ENCODE results near the gene PM20D2. TPM values are rescaled to one million over a fixed set of nuclear protein-coding genes. Genes with fewer than 3 reads are reported as not detected.

Gene PM20D2
- total and polyA plus RNA-seq, 2 of the 8 experiments (the other 6 are each of a cell fraction or from before 2014, with no cell fraction given) = 2.7 to 7.6 TPM

DNA sequence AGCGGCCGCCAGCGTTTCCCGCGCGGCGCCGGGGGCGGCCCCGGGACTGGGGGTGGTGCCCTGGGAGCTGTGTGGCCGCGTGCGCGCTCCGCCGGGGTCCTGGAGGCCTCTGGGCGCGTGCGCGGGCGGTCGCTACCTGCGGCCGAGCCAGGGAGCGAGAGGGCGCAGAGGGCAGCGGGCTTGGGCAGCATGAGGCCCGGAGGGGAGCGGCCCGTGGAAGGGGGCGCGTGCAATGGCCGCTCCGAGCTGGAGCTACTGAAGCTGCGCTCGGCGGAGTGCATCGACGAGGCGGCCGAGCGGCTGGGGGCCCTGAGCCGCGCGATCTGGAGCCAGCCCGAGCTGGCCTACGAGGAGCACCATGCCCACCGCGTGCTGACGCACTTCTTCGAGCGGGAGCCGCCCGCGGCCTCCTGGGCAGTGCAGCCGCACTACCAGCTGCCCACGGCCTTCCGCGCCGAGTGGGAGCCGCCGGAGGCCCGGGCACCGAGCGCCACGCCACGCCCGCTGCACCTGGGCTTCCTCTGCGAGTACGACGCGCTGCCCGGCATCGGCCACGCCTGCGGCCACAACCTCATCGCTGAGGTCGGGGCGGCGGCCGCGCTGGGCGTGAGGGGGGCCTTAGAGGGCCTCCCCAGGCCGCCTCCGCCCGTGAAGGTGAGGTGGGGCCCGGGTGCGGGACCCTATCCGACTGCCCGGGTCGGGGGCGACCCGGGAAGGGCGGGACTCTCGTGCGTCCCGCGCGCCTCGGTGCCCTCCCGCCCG is at the start of gene PM20D2 (continued):
- no peak for TF ChIP-seq POU5F1 (IDR thresholded peaks at IDR 0.05; ENCODE audit: low read depth, low read length)
- no peak for TF ChIP-seq CBX5 (IDR thresholded peaks at IDR 0.05; ENCODE audit: low read depth, low read length)
- TF ChIP-seq RFX5 (IDR thresholded peaks at IDR 0.05; ENCODE audit: borderline replicate concordance, low read depth, low read length) = no peak
- TF ChIP-seq SIX5 (IDR thresholded peaks at IDR 0.05; ENCODE audit: low read depth, low read length) = no peak
- no peak for TF ChIP-seq FOSL1 (IDR thresholded peaks at IDR 0.05; ENCODE audit: insufficient read depth, low read depth, low read length)
- TF ChIP-seq SIN3A (conservative IDR thresholded peaks at IDR 0.05 in 1 of 2, IDR thresholded peaks at IDR 0.05 in 1 of 2; ENCODE audit: low read depth in 1 of 2, low read length in 2 of 2) = no peak; a peak in 1 of 4 replicates
- peak; percentile 89 for TF ChIP-seq ASH2L (IDR thresholded peaks at IDR 0.05; ENCODE audit: low read length)
- TF ChIP-seq GTF2F1 (IDR thresholded peaks at IDR 0.05; ENCODE audit: borderline replicate concordance, low read depth, low read length) = no peak
- TF ChIP-seq SP4 (IDR thresholded peaks at IDR 0.05; ENCODE audit: low read length) = no peak
- peak; percentile 98 for TF ChIP-seq MAX (IDR thresholded peaks at IDR 0.05)
- TF ChIP-seq CHD2 (IDR thresholded peaks at IDR 0.05; ENCODE audit: low read length) = no peak
- no peak for TF ChIP-seq CTBP2 (IDR thresholded peaks at IDR 0.05; ENCODE audit: borderline replicate concordance, insufficient read depth, insufficient read length, low read length)
- TF ChIP-seq TEAD4 (IDR thresholded peaks at IDR 0.05; ENCODE audit: low read depth, low read length) = no peak
- TF ChIP-seq NRF1 (IDR thresholded peaks at IDR 0.05; ENCODE audit: low read depth, low read length) = peak; percentile 40
- TF ChIP-seq SAP30 (IDR thresholded peaks at IDR 0.05; ENCODE audit: insufficient read depth, insufficient replicate concordance, low read length) = no peak
- TF ChIP-seq BACH1 (IDR thresholded peaks at IDR 0.05; ENCODE audit: low read length) = no peak
- peak; percentile 63; the same call in 1 of the 2 replicates for TF ChIP-seq PHF8 (conservative IDR thresholded peaks at IDR 0.05; ENCODE audit: low read depth, low read length)
- no peak for TF ChIP-seq SRF (IDR thresholded peaks at IDR 0.05; ENCODE audit: low read depth, low read length)
- peak; percentile 78 for TF ChIP-seq YY1 (IDR thresholded peaks at IDR 0.05; ENCODE audit: low read depth, low read length)
- TF ChIP-seq RBBP5 (IDR thresholded peaks at IDR 0.05; ENCODE audit: borderline replicate concordance, low read depth, low read length) = peak; percentile 78; the same call in 1 of the 2 replicates
- no peak for TF ChIP-seq NANOG (IDR thresholded peaks at IDR 0.05; ENCODE audit: insufficient read depth, low read depth, low read length, poor library complexity, severe bottlenecking)
- no peak for TF ChIP-seq ATF2 (IDR thresholded peaks at IDR 0.05; ENCODE audit: low read length)
- TF ChIP-seq BRCA1 (IDR thresholded peaks at IDR 0.05; ENCODE audit: low read depth, low read length) = no peak

All from H1 (cell line).